ENCODE data around the gene SLC9C2.
"Not testable (repeated sequence)": the region's sequence is repeated elsewhere in the genome, so short reads cannot be mapped to it uniquely, and the experiment has no call there.

Gene SLC9C2

GRCh38 chr1:173603056-173603591 is at the start of gene SLC9C2:
SLC9C2 (minus strand) TSS chr1:173603072; CDS start chr1:173601776, 1,296 bp downstream.
- FAIRE-seq (no peak), DNase-seq (ENCODE audit: insufficient read length, low spot score) (no peak)
- TF ChIP-seq CTCF (IDR thresholded peaks at IDR 0.05; ENCODE audit: insufficient read depth, missing control alignments): no peak

GRCh38 chr1:173648880-173649605 is 46.2 kb upstream of the SLC9C2 start:
- no peak for TF ChIP-seq CTCF (IDR thresholded peaks at IDR 0.05; ENCODE audit: insufficient read depth, missing control alignments)
- FAIRE-seq: no peak
- no peak for DNase-seq (ENCODE audit: insufficient read length, low spot score)

DNA sequence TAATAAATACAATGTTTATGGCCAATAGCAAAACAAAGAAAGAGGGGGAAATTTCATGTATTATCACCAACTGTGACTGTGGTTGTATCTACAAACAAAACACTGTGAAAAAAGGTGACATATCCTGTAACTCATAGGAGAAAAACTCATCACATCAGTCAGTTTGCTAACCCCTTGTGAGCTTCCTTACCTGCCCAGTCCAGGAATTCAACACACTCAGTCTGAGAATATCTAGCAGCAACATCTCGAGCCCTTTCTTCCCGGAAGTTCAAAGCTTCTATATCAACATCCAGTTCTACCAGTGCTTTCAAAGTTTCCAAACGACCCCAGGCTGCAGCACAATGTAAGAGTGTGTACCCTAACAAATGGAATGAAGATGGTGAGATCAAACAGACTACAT is 43.8 kb upstream of the SLC9C2 start:
- DNase-seq (ENCODE audit: insufficient read length, low spot score): no peak
- FAIRE-seq: no peak
- no peak for TF ChIP-seq CTCF (IDR thresholded peaks at IDR 0.05; ENCODE audit: insufficient read depth, missing control alignments)

GRCh38 chr1:173642450-173643139 is 39.7 kb upstream of the SLC9C2 start:
- FAIRE-seq; DNase-seq (ENCODE audit: insufficient read length, low spot score): not testable (repeated sequence)

GRCh38 chr1:173639102-173639501 is 36.2 kb upstream of the SLC9C2 start:
- DNase-seq (ENCODE audit: insufficient read length, low spot score): no peak
- no peak for FAIRE-seq
- no peak for TF ChIP-seq CTCF (IDR thresholded peaks at IDR 0.05; ENCODE audit: insufficient read depth, missing control alignments)

DNA sequence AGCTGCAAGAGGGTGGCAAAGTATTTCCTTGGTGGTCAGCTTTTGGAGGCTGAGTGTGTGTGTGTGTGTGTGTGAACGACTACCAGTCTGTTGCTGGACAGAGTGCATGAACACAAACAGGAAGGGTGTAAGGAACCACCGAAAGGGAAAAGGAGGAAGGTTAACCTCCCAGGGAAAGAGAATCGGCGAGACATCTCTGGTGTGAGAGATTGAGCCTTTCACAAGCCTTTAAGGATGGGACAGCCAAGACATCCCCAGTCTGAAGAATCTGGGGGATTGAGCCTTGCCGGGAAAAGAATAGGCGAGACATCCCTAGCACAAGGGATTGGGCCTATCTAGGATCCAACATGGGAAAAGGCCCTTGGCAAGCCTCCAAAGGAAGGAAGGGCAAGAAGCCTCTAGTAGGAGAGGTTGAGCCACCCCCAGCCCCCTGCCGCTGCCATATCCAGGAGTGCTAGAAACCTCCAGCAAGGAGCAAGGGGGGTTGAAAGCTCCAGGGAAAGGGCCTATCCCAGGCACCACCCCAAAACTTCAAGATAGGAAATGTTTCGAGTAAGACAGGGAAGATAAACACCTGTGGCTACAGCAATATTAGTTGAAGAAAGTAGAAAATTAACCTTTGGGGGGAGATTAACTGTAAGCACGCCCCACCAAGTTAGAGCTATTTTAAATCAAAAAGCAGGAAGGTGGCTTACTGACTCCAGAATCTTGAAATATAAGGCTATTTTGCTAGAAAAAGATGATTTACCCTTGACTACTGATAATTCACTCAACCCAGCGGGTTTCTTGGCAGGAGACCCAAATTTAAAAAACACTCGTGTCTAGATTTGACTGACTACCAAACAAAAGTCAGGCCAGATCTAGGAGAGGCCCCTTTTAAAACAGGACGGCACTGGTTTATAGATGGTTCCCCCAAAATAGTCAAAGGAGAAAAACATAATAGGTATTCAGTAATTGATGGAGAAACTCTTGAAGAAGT is 35.5 kb upstream of the SLC9C2 start:
- no peak for TF ChIP-seq CTCF (IDR thresholded peaks at IDR 0.05; ENCODE audit: insufficient read depth, missing control alignments)

DNA sequence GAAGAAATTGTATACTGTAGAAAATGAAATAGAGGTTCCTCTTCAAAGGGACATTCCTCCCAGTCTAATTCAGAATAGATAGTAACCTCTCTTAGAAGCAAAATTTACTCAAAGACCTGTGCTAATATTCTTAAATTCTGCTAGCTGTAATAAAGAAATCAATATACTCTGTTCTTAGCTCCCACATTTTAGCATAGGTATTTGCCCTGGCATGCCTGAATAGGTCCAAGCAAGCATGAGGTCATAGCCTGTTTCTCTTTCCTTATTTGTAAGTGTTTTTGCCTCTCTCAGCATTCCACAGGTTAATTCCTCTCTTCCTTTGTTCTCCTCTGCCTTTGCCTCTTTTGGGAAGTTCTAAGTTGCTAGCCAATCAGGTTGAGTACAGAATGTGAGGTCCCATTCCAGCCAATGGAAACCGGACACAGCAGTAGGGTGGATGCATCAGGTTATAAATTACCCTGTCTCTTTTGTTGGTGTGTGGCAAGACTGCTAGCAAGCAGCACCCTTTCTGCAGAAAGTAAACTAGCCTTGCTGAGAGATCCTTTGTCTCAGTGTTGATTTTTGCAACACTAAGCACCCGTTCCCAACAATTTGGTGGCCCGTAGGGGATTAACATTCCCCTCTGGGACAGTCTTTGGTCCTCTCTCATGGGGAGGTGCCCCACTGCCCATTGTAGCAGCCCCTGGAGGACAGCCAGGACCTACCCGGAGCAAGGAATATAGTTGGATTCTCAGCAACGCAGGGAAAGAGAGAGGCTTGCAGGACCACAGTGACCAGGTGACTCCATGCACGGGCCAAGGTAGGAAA is 34.6 kb upstream of the SLC9C2 start:
- not testable (repeated sequence) for DNase-seq (ENCODE audit: insufficient read length, low spot score)
- peak; percentile 86 for FAIRE-seq

More for the DNA sequence above, 35.5 kb upstream of the SLC9C2 start:
- no peak for DNase-seq (ENCODE audit: insufficient read length, low spot score)
- FAIRE-seq: no peak
